Neuron (in vitro differentiated cells): ENCODE data around the gene CRYBA2.

Source experiments
- H2AFZ ChIP-seq: one replicate; pipeline ENCODE4 v1.6.1; 2013; ENCODE audit warnings: low read depth, mild to moderate bottlenecking, inconsistent platforms, low read length, moderate library complexity
- H3K27me3 ChIP-seq: one replicate; pipeline ENCODE4 v1.6.1; 2013; ENCODE audit warnings: low read length; ENCODE audit not compliant: insufficient read depth
- H3K36me3 ChIP-seq: one replicate; pipeline ENCODE4 v1.6.1; 2013; ENCODE audit warnings: low read length; ENCODE audit not compliant: insufficient read depth
- H3K4me1 ChIP-seq: one replicate; pipeline ENCODE4 v1.6.1; 2013; ENCODE audit warnings: low read length; ENCODE audit not compliant: insufficient read depth
- H3K4me3 ChIP-seq: 2 replicates; pipeline ENCODE4 v1.5.1; 2013; ENCODE audit warnings: mild to moderate bottlenecking, low read length, moderate library complexity
- H3K9me3 ChIP-seq: one replicate; pipeline ENCODE4 v1.6.1; 2013; ENCODE audit warnings: low read length

Gene CRYBA2

GRCh38 chr2:219018726-219019125 is 25.5 kb upstream of the CRYBA2 start:
- H3K27me3 ChIP-seq, result peaks cover 71% of the 10 kb centered on the region
- H3K4me3 ChIP-seq, result no peak overlapping the region
- H2AFZ ChIP-seq, result no peak overlapping the region
- peaks cover under 1% of the 10 kb centered on the region for H3K4me1 ChIP-seq
- no peaks in the 10 kb centered on the region for H3K36me3 ChIP-seq
- H3K9me3 ChIP-seq, result no peaks in the 10 kb centered on the region

GRCh38 chr2:219018286-219018685 is 25.1 kb upstream of the CRYBA2 start:
- no peaks in the 10 kb centered on the region for H3K9me3 ChIP-seq
- no peaks in the 10 kb centered on the region for H3K36me3 ChIP-seq
- no peaks in the 10 kb centered on the region for H3K4me1 ChIP-seq
- peaks cover 67% of the 10 kb centered on the region for H3K27me3 ChIP-seq
- H3K4me3 ChIP-seq, result no peak overlapping the region
- H2AFZ ChIP-seq, result no peak overlapping the region

GRCh38 chr2:219017201-219017931 is 24.1 kb upstream of the CRYBA2 start:
- Histone ChIP-seq H3K36me3 (no peaks in the 10 kb centered on the region), H2AFZ (no peak overlapping the region), H3K9me3 (no peaks in the 10 kb centered on the region), H3K4me3 (no peak overlapping the region), H3K4me1 (no peaks in the 10 kb centered on the region), H3K27me3 (peaks cover 63% of the 10 kb centered on the region)

GRCh38 chr2:219016721-219017120 is 23.5 kb upstream of the CRYBA2 start:
- no peak overlapping the region for H2AFZ ChIP-seq
- no peaks in the 10 kb centered on the region for H3K9me3 ChIP-seq
- no peaks in the 10 kb centered on the region for H3K36me3 ChIP-seq
- H3K4me1 ChIP-seq, result no peaks in the 10 kb centered on the region
- peaks cover 59% of the 10 kb centered on the region for H3K27me3 ChIP-seq
- H3K4me3 ChIP-seq, result no peak overlapping the region

GRCh38 chr2:219010873-219011272 is 17.7 kb upstream of the CRYBA2 start:
- no peak overlapping the region for H3K4me3 ChIP-seq
- H3K4me1 ChIP-seq, result no peaks in the 10 kb centered on the region
- no peak overlapping the region for H2AFZ ChIP-seq
- H3K9me3 ChIP-seq, result no peaks in the 10 kb centered on the region
- peaks cover 24% of the 10 kb centered on the region for H3K27me3 ChIP-seq
- H3K36me3 ChIP-seq, result no peaks in the 10 kb centered on the region

- Histone ChIP-seq H3K36me3 (no peaks in the 10 kb centered on the region), H3K4me1 (no peaks in the 10 kb centered on the region), H3K9me3 (no peaks in the 10 kb centered on the region), H3K4me3 (no peak overlapping the region), H2AFZ (no peak overlapping the region), H3K27me3 (peaks cover 28% of the 10 kb centered on the region)
Observed at GRCh38 chr2:219010162-219010756, 17.0 kb upstream of the CRYBA2 start.

- H3K27me3 ChIP-seq, result peaks cover 27% of the 10 kb centered on the region
- H3K4me3 ChIP-seq, result no peak overlapping the region
- H3K4me1 ChIP-seq, result no peaks in the 10 kb centered on the region
- H3K9me3 ChIP-seq, result no peaks in the 10 kb centered on the region
- no peak overlapping the region for H2AFZ ChIP-seq
- no peaks in the 10 kb centered on the region for H3K36me3 ChIP-seq
Observed at GRCh38 chr2:219009294-219009693, 16.1 kb upstream of the CRYBA2 start.

- Histone ChIP-seq H3K27me3 (peaks cover 74% of the 10 kb centered on the region), H2AFZ (no peak overlapping the region), H3K9me3 (no peaks in the 10 kb centered on the region), H3K36me3 (no peaks in the 10 kb centered on the region), H3K4me1 (peaks cover 12% of the 10 kb centered on the region), H3K4me3 (no peak overlapping the region)
Observed at GRCh38 chr2:219003979-219004378, 10.8 kb upstream of the CRYBA2 start.

- no peak overlapping the region for H2AFZ ChIP-seq
- H3K4me1 ChIP-seq, result peaks cover 12% of the 10 kb centered on the region
- no peaks in the 10 kb centered on the region for H3K36me3 ChIP-seq
- H3K27me3 ChIP-seq, result peaks cover 79% of the 10 kb centered on the region
- no peaks in the 10 kb centered on the region for H3K9me3 ChIP-seq
- H3K4me3 ChIP-seq, result no peak overlapping the region
Observed at GRCh38 chr2:219003267-219003634, 10.0 kb upstream of the CRYBA2 start.

GRCh38 chr2:219002395-219003266 is 9.4 kb upstream of the CRYBA2 start:
- Histone ChIP-seq H3K9me3 (no peaks in the 10 kb centered on the region), H2AFZ (no peak overlapping the region), H3K4me3 (no peak overlapping the region), H3K36me3 (no peaks in the 10 kb centered on the region), H3K27me3 (peaks cover 84% of the 10 kb centered on the region), H3K4me1 (peaks cover 12% of the 10 kb centered on the region)

GRCh38 chr2:219001577-219002394 is 8.6 kb upstream of the CRYBA2 start:
- Histone ChIP-seq H3K4me1 (peaks cover 12% of the 10 kb centered on the region), H2AFZ (no peak overlapping the region), H3K27me3 (peaks cover 89% of the 10 kb centered on the region), H3K36me3 (no peaks in the 10 kb centered on the region), H3K4me3 (no peak overlapping the region), H3K9me3 (no peaks in the 10 kb centered on the region)

- Histone ChIP-seq H3K4me3 (no peak overlapping the region), H3K27me3 (peaks cover 90% of the 10 kb centered on the region), H2AFZ (no peak overlapping the region), H3K4me1 (peaks cover 12% of the 10 kb centered on the region), H3K9me3 (no peaks in the 10 kb centered on the region), H3K36me3 (no peaks in the 10 kb centered on the region)
Observed at GRCh38 chr2:219001100-219001576, 7.9 kb upstream of the CRYBA2 start.
